Activated T-cell treated with anti-CD3 and anti-CD28 coated beads, Interleukin-2, amount 50 U/mL, for 72 hours (primary cell): ENCODE data around the gene SH3RF1. TPM values are rescaled to one million over a fixed set of nuclear protein-coding genes. Genes with fewer than 3 reads are reported as not detected.
"Not testable (repeated sequence)": the region's sequence is repeated elsewhere in the genome, so short reads cannot be mapped to it uniquely, and the experiment has no call there.

Experiments used
- ATAC-seq, 2 donors: fragments of 150-1000 bp; cut with Tn5 transposase; replicated peaks in 1 of 2; 2 replicates each; pipeline ENCODE4 v1.10.0; 2021; ENCODE audit warnings: moderate library complexity in 2 of 2, mild to moderate bottlenecking in 1 of 2
- DNase-seq, 2 donors: peaks; one replicate each; pipeline ENCODE4 v3.0.0; 2021 to 2022; ENCODE audit warnings: mixed read lengths in 1 of 2
- H3K27ac Mint-ChIP-seq: one replicate; pipeline ENCODE4 v1.8.0; 2022; ENCODE audit warnings: mild to moderate bottlenecking, moderate library complexity, mixed read lengths
- H3K27me3 Mint-ChIP-seq: one replicate; pipeline ENCODE4 v1.8.0; 2022; ENCODE audit warnings: low read depth, mixed read lengths
- H3K36me3 Mint-ChIP-seq, 2 donors: one replicate each; pipeline ENCODE4 v1.8.0; 2022; ENCODE audit warnings: mixed read lengths in 2 of 2, mild to moderate bottlenecking in 1 of 2; ENCODE audit not compliant: insufficient read depth in 2 of 2
- H3K4me1 Mint-ChIP-seq: one replicate; pipeline ENCODE4 v1.8.0; 2022; ENCODE audit warnings: low read depth, mixed read lengths
- H3K4me3 Mint-ChIP-seq, 2 donors: one replicate each; pipeline ENCODE4 v1.8.0; 2022; ENCODE audit warnings: mild to moderate bottlenecking in 2 of 2, mixed read lengths in 2 of 2, moderate library complexity in 2 of 2
- H3K9me3 Mint-ChIP-seq, 2 donors: one replicate each; pipeline ENCODE4 v1.8.0; 2022; ENCODE audit warnings: mixed read lengths in 2 of 2
- total RNA-seq, 2 donors: library from RNA; stranded (reverse); gene quantifications; one replicate each; pipeline ENCODE4 v1.2.3, GENCODE V29; 2022

SH3RF1 gene
- total RNA-seq, 2 donors from 2014 or later, result 0.26 to 0.63 TPM

- no peak overlapping the region for H3K27ac Mint-ChIP-seq
- H3K4me3 Mint-ChIP-seq, result no peak overlapping the region
- no peaks in the 10 kb centered on the region for H3K9me3 Mint-ChIP-seq
- H3K36me3 Mint-ChIP-seq, result no peaks in the 10 kb centered on the region
- ATAC-seq, result no peak
- peaks cover 31% of the 10 kb centered on the region for H3K27me3 Mint-ChIP-seq
- no peaks in the 10 kb centered on the region for H3K4me1 Mint-ChIP-seq
- DNase-seq, result no peak
Measured at GRCh38 chr4:169189372-169189771, 81.4 kb downstream of the SH3RF1 start.

DNA sequence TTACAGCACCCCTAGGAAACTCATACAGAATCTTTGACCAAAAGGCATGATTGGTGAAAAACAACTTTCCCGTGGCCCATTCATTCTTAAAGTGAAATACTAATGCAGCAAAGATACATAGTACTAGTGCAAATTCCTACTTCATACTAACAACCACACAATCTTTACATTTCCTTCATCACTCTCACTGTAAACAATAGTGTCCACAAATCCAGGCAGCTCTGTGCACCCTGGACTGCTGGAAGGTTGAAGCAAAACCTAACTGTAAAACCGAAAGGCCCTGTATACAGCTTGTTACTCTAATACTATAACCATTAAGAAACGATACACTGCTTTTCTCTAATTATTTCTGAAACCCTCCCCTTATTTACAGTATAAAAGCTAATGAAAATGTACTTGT is 82.6 kb downstream of the SH3RF1 start:
- Mint-ChIP-seq H3K36me3 (no peaks in the 10 kb centered on the region), H3K27ac (no peak overlapping the region), H3K9me3 (no peaks in the 10 kb centered on the region), H3K4me1 (no peaks in the 10 kb centered on the region), H3K27me3 (peaks cover 31% of the 10 kb centered on the region), H3K4me3 (no peak overlapping the region)
- DNase-seq (no peak), ATAC-seq (no peak)

GRCh38 chr4:169185133-169185956 is 85.4 kb downstream of the SH3RF1 start:
- H3K9me3 Mint-ChIP-seq, result no peaks in the 10 kb centered on the region
- no peaks in the 10 kb centered on the region for H3K4me1 Mint-ChIP-seq
- no peak overlapping the region for H3K27ac Mint-ChIP-seq
- peaks cover 20% of the 10 kb centered on the region for H3K27me3 Mint-ChIP-seq
- no peaks in the 10 kb centered on the region for H3K36me3 Mint-ChIP-seq
- no peak for DNase-seq
- no peak for ATAC-seq
- no peak overlapping the region for H3K4me3 Mint-ChIP-seq

DNA sequence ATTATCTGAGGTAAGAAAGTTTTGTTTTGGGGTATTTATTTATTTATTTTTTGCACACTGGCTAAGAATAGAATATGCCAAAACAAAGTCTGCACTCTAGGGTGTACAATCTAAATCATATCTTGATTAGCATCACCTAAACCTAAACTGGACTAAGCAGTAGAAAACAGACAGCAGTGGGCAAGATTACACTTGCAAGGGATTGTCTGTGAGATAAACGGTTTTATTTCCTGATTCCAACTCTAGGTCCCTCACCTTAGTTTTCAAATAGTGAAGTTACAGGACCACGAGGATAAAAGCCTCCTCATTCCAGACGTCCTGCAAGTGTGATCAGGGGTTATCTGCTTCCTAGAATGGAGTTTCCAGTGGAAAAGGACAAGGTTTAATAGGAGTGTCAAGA is 86.1 kb downstream of the SH3RF1 start:
- Mint-ChIP-seq H3K4me3 (no peak overlapping the region), H3K9me3 (no peaks in the 10 kb centered on the region), H3K27me3 (peaks cover 13% of the 10 kb centered on the region), H3K4me1 (no peaks in the 10 kb centered on the region), H3K27ac (no peak overlapping the region), H3K36me3 (no peaks in the 10 kb centered on the region)
- DNase-seq, result no peak
- ATAC-seq, result no peak

DNA sequence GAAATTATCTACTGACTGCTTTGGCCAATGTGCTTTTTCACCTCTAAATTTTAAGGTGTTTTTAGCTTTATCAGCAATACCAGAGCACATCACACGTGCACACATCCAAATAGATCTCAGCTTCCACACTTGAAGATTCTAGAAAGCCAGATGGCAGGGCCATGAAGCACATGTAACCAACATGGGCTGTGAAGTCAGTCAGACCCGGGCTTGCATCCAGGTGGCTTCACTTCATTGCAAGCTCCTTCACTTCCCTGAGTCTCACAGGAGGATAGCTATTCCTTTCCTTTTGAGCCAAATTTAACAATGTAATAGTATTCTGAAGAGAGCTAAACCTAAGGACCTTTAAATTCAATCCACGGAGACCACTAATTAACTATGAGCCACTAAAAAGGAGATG is 86.5 kb downstream of the SH3RF1 start:
- H3K27ac Mint-ChIP-seq, result no peak overlapping the region
- DNase-seq (no peak), ATAC-seq (no peak)
- no peaks in the 10 kb centered on the region for H3K9me3 Mint-ChIP-seq
- no peak overlapping the region for H3K4me3 Mint-ChIP-seq
- H3K36me3 Mint-ChIP-seq, result no peaks in the 10 kb centered on the region
- no peaks in the 10 kb centered on the region for H3K4me1 Mint-ChIP-seq
- H3K27me3 Mint-ChIP-seq, result peaks cover 13% of the 10 kb centered on the region

GRCh38 chr4:169183581-169183980 is 87.2 kb downstream of the SH3RF1 start:
- no peak for DNase-seq
- Mint-ChIP-seq H3K36me3 (no peaks in the 10 kb centered on the region), H3K27me3 (peaks cover 7% of the 10 kb centered on the region), H3K4me3 (no peak overlapping the region), H3K9me3 (no peaks in the 10 kb centered on the region), H3K4me1 (no peaks in the 10 kb centered on the region), H3K27ac (no peak overlapping the region)
- ATAC-seq, result no peak

- Mint-ChIP-seq H3K4me1 (no peaks in the 10 kb centered on the region), H3K36me3 (no peaks in the 10 kb centered on the region), H3K4me3 (no peak overlapping the region), H3K27ac (no peak overlapping the region), H3K27me3 (peaks cover under 1% of the 10 kb centered on the region), H3K9me3 (no peaks in the 10 kb centered on the region)
- DNase-seq, result no peak
- no peak for ATAC-seq
Measured at GRCh38 chr4:169179609-169180521, 90.9 kb downstream of the SH3RF1 start.

- H3K36me3 Mint-ChIP-seq, H3K27ac Mint-ChIP-seq, DNase-seq, H3K4me3 Mint-ChIP-seq, H3K27me3 Mint-ChIP-seq, H3K9me3 Mint-ChIP-seq, H3K4me1 Mint-ChIP-seq, ATAC-seq: not testable (repeated sequence)
Measured at GRCh38 chr4:169178092-169178491, 92.7 kb downstream of the SH3RF1 start.

GRCh38 chr4:169175476-169175875 is 95.3 kb downstream of the SH3RF1 start:
- Mint-ChIP-seq H3K9me3 (no peaks in the 10 kb centered on the region), H3K4me1 (no peaks in the 10 kb centered on the region), H3K27me3 (peaks cover 11% of the 10 kb centered on the region), H3K27ac (no peak overlapping the region), H3K36me3 (no peaks in the 10 kb centered on the region), H3K4me3 (no peak overlapping the region)
- DNase-seq (no peak), ATAC-seq (no peak)

- H3K36me3 Mint-ChIP-seq, result no peaks in the 10 kb centered on the region
- no peak for DNase-seq
- H3K27me3 Mint-ChIP-seq, result peaks cover 13% of the 10 kb centered on the region
- H3K27ac Mint-ChIP-seq, result no peak overlapping the region
- H3K9me3 Mint-ChIP-seq, result no peaks in the 10 kb centered on the region
- no peak for ATAC-seq
- H3K4me1 Mint-ChIP-seq, result no peaks in the 10 kb centered on the region
- H3K4me3 Mint-ChIP-seq, result no peak overlapping the region
Measured at GRCh38 chr4:169175035-169175434, 95.7 kb downstream of the SH3RF1 start.

GRCh38 chr4:169174247-169174646 is 96.5 kb downstream of the SH3RF1 start:
- Mint-ChIP-seq H3K27ac (no peak overlapping the region), H3K4me3 (no peak overlapping the region), H3K4me1 (no peaks in the 10 kb centered on the region), H3K9me3 (no peaks in the 10 kb centered on the region), H3K27me3 (peaks cover 13% of the 10 kb centered on the region), H3K36me3 (no peaks in the 10 kb centered on the region)
- DNase-seq (no peak), ATAC-seq (no peak)

DNA sequence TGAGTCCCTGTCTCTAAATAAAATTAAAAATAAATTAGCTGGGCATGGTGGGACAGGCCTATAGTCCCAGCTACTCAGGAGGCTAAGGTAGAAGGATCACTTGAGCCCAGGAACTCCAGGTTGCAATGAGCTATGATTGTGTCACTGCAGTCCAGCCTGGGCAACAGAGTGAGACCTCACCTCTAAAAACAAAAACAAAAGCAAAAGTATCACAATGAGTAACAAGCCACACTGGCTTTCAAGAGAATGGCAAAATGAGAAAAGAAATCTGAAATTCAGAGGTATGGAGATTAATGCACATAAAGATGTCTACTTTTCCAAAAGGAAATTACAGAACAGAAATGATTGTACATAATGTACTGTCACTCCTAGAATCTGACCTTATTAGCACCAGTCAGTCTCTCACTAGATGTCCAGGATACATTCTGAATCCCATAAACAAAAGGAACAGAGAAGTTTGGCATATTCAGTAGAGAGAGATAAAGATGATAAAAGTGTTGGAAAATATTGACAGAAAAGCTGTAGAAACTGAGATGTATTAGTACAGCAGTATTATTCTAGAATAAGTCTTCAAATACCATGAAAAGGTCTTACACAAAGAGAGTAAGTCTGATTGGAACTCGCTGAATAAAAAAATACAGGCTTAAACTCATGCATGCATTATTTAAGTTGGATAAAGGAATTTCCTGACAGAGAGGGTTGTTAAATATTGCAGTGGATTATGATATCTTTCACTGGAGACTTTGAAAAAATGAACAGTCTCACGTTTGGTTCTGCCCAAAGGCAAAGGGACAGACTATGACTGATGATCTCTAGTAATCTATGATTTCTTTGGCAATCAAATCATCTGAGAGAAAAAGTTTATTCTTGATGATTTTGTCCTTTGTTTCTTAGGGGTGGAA is 102.5 kb downstream of the SH3RF1 start:
- H3K36me3 Mint-ChIP-seq, result no peaks in the 10 kb centered on the region
- no peak overlapping the region for H3K4me3 Mint-ChIP-seq
- peaks cover 12% of the 10 kb centered on the region for H3K4me1 Mint-ChIP-seq
- peaks cover 29% of the 10 kb centered on the region for H3K27me3 Mint-ChIP-seq
- ATAC-seq (peak; percentile 66 to 82), DNase-seq (no peak)
- no peaks in the 10 kb centered on the region for H3K9me3 Mint-ChIP-seq
- H3K27ac Mint-ChIP-seq, result no peak overlapping the region
